Measurements from ENCODE around the gene LRPAP1. TPM values are rescaled to one million over a fixed set of nuclear protein-coding genes. Genes with fewer than 3 reads are reported as not detected.

Gene LRPAP1
- polyA plus RNA-seq, 1 donor from 2014 or later = 91.1 TPM

DNA sequence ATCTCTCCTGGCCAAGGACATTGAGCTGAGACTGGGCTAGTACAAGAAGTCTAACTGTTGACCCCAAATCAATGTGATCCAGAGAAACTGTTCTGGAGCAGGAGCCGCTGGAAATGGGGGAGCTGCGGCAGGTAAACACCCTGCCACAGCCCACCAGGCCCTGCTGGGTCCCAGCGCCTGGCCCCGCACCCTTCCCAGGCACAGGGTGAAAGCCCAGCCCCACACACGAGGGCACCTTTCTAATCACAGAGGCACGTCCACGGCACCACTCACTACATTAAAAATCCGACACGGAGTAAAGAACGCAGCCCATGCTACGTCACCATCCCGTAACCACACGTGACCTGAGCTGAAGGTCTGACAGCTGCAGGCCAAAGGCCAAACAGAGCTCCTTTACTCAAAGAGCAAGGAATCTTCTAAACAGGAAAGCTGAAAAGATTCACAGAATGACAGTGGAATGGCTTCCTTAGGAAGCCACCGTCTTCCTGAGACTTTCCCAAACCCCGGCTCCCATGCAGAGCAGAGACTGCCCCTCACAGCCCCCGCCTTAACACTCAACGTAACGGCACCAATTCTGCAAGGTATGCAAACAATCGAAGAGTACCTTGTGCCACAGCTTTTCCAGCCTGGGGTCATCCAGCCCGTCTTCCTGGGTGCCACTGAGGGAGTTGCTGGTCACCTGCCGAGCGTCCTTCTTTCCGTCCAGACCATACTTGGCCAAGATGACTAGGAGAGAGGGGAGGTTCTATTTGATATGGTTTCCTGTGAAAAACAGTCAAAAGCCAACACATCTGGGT is 12.6 kb downstream of the LRPAP1 start:
- H3K27me3 ChIP-seq (ENCODE audit: insufficient read depth, low read depth, low read length) = no peaks in the 10 kb centered on the region
- TF ChIP-seq RAD21 (conservative IDR thresholded peaks at IDR 0.05) (no peak), SMC3 (conservative IDR thresholded peaks at IDR 0.05; ENCODE audit: poor library complexity) (no peak), EP300 (conservative IDR thresholded peaks at IDR 0.05; ENCODE audit: poor library complexity, severe bottlenecking) (no peak), POLR2AphosphoS5 (IDR thresholded peaks at IDR 0.05) (no peak), CTCF (IDR thresholded peaks at IDR 0.05; ENCODE audit: poor library complexity, severe bottlenecking) (no peak)
- H3K27ac ChIP-seq (ENCODE audit: low read length) = no peak overlapping the region
- no peak overlapping the region for H3K4me2 ChIP-seq (ENCODE audit: low read length)
- H3K79me2 ChIP-seq (replicated peaks; ENCODE audit: insufficient read depth, low read length) = no peaks in the 10 kb centered on the region
- no peak overlapping the region for H2AFZ ChIP-seq (ENCODE audit: low read depth, low read length)
- H3K36me3 ChIP-seq (ENCODE audit: insufficient read depth, low read length) = no peaks in the 10 kb centered on the region
- no peaks in the 10 kb centered on the region for H3K9me3 ChIP-seq (ENCODE audit: low read length)
- no peak overlapping the region for H3K4me3 ChIP-seq (ENCODE audit: low read length)
- H3K9me2 ChIP-seq (ENCODE audit: insufficient read depth, low read length) = no peaks in the 10 kb centered on the region
- H3F3A ChIP-seq (ENCODE audit: insufficient read depth, low read length, poor library complexity, severe bottlenecking) = no peaks in the 10 kb centered on the region
- H3K9ac ChIP-seq (ENCODE audit: low read length) = no peak overlapping the region
- no peaks in the 10 kb centered on the region for H4K20me1 ChIP-seq (ENCODE audit: insufficient read depth)

- Histone ChIP-seq H3K36me3 (ENCODE audit: insufficient read depth, low read length) (no peaks in the 10 kb centered on the region), H3K9me3 (ENCODE audit: low read length) (no peaks in the 10 kb centered on the region), H3K79me2 (replicated peaks; ENCODE audit: insufficient read depth, low read length) (no peaks in the 10 kb centered on the region), H3K9ac (ENCODE audit: low read length) (no peak overlapping the region), H3K4me3 (ENCODE audit: low read length) (no peak overlapping the region), H3K4me2 (ENCODE audit: low read length) (no peak overlapping the region), H4K20me1 (ENCODE audit: insufficient read depth) (no peaks in the 10 kb centered on the region), H3F3A (ENCODE audit: insufficient read depth, low read length, poor library complexity, severe bottlenecking) (no peaks in the 10 kb centered on the region), H3K27me3 (ENCODE audit: insufficient read depth, low read depth, low read length) (no peaks in the 10 kb centered on the region), H3K27ac (ENCODE audit: low read length) (no peak overlapping the region), H3K9me2 (ENCODE audit: insufficient read depth, low read length) (no peaks in the 10 kb centered on the region), H2AFZ (ENCODE audit: low read depth, low read length) (no peak overlapping the region)
- TF ChIP-seq EP300 (conservative IDR thresholded peaks at IDR 0.05; ENCODE audit: poor library complexity, severe bottlenecking) (no peak), RAD21 (conservative IDR thresholded peaks at IDR 0.05) (no peak), MXI1 (conservative IDR thresholded peaks at IDR 0.05; ENCODE audit: poor library complexity, severe bottlenecking) (no peak), EZH2 (IDR thresholded peaks at IDR 0.05; ENCODE audit: borderline replicate concordance, insufficient read depth, low read length, poor library complexity, severe bottlenecking) (no peak), TAF1 (IDR thresholded peaks at IDR 0.05; ENCODE audit: low read depth) (no peak), SMC3 (conservative IDR thresholded peaks at IDR 0.05; ENCODE audit: poor library complexity) (no peak)
- TF ChIP-seq, protein P1, sequence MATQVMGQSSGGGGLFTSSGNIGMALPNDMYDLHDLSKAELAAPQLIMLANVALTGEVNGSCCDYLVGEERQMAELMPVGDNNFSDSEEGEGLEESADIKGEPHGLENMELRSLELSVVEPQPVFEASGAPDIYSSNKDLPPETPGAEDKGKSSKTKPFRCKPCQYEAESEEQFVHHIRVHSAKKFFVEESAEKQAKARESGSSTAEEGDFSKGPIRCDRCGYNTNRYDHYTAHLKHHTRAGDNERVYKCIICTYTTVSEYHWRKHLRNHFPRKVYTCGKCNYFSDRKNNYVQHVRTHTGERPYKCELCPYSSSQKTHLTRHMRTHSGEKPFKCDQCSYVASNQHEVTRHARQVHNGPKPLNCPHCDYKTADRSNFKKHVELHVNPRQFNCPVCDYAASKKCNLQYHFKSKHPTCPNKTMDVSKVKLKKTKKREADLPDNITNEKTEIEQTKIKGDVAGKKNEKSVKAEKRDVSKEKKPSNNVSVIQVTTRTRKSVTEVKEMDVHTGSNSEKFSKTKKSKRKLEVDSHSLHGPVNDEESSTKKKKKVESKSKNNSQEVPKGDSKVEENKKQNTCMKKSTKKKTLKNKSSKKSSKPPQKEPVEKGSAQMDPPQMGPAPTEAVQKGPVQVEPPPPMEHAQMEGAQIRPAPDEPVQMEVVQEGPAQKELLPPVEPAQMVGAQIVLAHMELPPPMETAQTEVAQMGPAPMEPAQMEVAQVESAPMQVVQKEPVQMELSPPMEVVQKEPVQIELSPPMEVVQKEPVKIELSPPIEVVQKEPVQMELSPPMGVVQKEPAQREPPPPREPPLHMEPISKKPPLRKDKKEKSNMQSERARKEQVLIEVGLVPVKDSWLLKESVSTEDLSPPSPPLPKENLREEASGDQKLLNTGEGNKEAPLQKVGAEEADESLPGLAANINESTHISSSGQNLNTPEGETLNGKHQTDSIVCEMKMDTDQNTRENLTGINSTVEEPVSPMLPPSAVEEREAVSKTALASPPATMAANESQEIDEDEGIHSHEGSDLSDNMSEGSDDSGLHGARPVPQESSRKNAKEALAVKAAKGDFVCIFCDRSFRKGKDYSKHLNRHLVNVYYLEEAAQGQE (IDR thresholded peaks at IDR 0.05; ENCODE audit: borderline replicate concordance) = no peak
Observed at GRCh38 chr4:3518941-3519340, 13.3 kb downstream of the LRPAP1 start.
